ENCODE results near the gene MYD88.
"Not testable (repeated sequence)": the region's sequence is repeated elsewhere in the genome, so short reads cannot be mapped to it uniquely, and the experiment has no call there.

Gene MYD88

DNA sequence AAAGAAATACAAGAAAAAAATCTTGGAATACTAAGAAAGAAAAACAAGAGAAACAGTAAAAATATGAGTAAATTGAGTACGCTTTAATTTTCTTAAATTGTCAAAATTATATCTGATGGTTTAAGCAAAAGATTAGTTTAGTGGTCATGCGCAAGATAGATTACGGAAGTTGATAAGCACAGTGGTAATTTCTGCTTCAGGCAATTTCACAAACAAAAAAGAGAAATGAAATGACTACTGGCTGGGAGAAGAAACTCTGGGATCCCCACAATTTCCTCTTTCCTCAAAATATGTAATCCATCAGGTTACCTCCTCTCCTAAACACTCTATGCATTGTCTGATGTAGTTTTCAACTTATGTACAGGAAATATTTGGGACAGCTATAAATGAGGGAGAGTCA, 9.0 kb downstream of the MYD88 start:
- DNase-seq: no peak

DNA sequence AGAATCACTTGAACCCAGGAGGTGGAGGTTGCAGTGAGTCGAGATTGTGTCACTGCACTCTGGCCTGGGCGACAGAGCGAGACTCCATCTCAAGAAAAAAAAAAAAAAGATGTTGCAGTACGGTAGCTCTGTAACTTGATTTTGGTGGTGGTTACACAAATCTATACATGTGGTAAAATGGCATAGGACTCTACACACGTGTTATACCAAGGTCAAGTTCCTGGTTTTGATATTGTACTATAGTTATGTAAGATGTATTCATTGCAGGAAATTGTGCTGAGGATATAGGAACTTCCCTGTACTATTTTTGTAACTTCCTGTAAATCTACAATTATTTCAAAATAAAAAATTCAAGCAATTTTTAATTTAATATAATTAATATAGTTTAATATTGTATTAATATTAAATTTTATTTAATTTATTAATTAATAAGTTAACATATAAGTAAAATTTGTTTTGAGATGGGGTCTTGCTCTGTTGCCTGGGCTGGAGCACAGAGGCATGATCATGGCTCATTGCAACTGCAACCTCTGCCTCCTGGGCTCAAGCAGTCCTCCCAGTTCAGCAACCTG, 9.9 kb downstream of the MYD88 start:
- no peak for DNase-seq

DNA sequence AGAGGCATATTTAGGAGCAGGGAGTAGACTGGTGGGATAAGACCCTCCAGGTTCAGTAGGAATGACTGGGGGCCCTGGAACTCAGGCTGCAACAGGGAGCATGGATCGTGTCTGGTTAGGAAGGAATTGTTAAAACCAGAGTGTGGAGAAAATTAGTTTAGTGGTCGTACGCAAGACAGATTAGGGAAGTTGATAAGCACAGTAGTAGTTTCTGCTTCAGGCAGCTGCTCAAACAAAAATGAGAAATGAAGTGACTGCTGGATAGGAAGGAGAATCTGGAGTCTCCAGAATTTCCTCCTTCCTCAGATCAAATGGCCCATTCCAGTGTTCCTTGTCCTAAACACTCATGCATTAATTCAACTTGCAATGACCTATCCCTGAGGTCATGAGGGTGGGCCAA, 11.2 kb downstream of the MYD88 start:
- no peak for DNase-seq

DNA sequence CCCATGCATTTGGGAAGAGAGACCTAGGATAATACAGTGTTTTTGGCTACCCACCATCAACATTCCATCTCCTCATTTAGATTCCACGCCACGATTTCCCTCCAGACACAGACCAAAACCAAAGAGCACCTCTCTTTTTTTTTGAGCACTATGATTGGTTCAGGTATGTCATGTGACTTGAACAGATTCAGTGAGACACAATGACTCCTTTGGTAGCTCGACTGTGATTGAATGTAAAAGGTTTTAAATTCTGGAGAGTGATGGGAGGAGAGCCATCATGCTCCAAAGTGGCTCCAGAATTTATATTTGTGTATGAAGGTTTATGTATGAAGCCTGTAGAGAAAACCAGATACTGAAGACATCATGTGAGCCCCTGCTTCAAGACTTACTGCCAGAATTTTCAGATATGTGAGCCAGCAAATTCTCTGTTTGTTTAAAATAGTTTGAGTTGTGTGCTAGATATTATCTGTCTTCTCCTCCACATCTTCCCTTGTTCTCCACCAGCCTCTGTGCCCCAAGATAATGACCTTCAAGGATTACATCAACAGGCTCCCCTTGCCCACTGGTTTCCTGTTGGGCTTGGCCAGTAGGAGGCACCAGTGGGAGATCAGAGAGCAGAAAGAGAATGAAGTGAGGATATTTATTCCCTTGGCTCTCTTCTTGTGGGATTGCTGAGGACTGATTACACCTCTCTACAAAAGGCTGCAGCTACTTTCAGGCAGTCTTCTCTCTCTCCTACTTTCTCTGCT, 12.5 kb downstream of the MYD88 start:
- DNase-seq: no peak

DNA sequence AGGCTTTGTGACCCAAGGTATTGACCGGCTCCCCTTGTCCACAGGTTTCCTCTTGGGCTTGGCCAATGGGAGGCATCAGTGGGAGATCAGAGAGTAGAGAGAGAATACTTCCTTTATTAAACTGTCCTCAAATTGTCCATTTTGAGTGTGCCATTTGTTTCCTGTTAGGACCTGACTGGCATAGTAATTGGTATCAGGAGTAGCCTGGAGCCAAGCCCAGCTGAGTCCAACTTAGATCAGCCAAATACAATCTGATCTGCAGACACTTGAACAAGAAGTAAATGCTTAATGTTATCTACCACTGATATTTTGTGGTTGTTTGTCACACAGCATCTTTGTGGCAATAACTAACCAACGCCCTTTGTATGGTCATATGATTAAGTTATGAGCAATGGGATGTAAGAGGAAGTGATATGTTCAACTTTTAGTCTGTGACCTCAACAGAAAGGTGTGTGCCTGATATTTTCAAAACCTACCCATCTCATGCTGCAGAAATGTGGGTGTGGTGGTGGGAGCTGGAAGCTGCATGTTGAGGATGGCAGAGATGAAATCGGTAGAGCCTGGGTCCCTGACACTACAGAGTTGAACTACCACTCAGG, 13.3 kb downstream of the MYD88 start:
- DNase-seq: no peak

DNA sequence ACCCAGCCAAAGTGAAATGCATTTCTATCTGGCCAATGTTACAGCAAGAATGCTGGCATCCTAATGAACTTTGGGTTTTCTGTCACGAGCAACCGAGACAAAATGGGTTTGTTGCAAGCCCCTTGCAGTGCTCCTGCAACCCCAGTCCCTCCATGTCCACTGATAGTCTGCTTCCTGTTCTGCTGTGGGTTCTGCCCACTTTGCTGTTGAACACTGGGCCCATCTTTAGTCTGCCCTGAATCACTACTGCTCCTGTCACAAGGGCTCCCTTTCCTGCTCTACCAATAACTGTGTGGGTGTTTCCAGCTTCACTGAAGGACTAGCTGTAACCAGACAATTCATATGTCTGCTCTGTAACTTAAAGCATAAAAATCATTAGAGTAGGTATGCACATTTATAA, 14.1 kb downstream of the MYD88 start:
- DNase-seq: no peak

DNA sequence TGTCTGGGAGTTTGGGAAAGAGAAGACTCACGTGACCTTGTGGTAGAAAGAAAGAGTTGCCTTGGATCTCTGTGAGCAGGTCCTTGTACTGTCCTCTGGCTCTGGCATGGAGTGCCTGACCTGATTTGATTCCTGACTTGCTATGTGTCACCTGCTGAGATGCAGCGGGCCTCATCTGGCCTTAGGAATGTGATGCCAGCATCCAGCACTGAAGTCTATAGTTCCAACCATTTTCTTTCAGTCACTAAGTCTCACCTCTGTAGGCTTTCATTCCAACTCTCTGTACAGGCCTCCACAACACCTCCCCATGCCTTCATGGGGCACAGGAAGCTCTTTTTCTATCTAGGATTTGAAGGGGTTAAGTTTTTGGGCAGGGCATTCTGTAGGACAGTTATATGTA, 14.8 kb downstream of the MYD88 start:
- DNase-seq: no peak

DNA sequence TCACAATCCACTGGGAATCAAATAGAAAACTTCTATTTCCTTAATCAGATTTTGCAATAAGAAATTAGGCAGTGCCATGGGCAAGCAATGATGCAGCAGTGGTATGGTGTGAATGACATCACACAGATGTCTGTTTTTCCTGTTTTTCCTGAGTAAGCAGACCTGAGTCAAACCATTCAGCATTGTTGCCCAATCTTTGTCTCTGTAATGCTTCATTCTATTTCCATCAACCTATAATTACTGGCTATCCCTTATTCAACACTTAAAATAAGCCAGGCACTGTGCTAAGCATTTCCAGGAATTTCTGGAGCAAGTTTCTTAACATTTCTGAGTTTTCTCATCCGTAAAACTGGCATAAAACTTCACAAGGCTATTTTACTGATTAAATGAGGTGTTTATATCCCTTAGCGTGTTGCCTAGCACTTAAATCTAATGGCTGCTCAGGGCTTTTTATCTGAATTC, 15.6 kb downstream of the MYD88 start:
- no peak for DNase-seq

DNA sequence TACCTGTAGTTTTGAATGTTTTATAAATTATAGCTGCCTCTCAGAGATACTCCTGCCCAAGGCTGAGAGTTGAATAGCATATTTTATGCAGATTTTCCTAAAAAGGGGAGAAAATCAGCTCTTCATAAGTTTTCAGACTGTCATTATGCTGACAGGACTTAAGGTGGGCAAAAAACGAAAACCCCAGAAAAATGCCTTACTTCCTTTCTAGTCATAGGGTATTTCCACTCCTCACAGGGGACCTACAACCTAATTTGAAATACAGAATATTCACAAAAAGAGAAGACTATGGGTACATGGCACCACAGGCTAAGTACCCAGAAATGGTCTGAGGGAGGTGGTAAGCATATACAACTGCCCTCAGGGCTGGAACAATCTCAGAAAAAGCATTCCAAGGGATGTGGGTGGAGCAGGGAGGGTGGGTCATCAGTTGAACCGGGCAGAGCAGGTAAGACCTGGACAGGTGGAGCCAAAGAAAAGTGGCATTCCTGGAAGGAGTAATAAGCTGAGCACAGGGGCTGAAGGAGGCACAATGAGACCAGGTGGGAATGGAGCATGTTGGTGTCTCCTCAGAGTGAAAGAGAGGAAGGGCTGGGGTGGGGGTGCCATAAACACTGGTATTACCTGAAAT, 16.3 kb downstream of the MYD88 start:
- DNase-seq: no peak

DNA sequence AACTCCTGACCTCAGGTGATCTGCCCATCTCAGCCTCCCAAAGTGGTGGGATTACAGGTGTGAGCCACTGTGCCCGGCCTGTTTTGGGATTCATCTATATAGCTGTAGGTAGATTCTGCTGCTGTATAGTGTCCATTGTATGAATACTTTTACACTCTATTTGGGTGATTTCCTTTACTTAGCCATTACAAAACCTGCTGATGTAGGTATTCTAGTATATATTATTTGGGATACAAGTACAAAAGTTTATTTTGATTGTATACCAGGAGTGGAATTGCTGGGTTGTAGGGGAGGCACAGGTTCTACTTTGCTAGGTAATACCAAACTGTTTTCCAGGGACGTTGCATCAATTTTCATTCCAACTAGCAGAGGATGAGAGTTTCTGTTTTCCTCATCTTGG, 17.4 kb downstream of the MYD88 start:
- no peak for DNase-seq

DNA sequence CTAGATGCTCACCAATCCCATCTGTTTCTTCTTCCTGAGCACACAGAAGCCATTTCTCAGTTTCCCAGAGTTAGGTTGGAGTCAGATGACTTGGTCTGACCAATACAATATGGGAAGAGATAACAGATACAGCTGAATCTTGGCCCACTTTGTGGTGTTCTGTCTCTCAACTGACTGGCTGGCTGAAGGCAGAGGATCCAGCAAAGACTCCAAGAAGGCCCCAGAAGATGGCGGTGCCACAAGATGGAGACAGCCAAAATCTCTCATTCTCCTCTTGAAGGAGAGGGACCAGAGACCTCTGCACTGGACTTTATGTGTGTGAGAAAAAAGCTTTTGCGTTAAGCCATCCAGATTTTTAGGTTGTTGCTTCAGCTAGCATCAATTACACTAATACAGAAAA, 18.7 kb downstream of the MYD88 start:
- DNase-seq: no peak

DNA sequence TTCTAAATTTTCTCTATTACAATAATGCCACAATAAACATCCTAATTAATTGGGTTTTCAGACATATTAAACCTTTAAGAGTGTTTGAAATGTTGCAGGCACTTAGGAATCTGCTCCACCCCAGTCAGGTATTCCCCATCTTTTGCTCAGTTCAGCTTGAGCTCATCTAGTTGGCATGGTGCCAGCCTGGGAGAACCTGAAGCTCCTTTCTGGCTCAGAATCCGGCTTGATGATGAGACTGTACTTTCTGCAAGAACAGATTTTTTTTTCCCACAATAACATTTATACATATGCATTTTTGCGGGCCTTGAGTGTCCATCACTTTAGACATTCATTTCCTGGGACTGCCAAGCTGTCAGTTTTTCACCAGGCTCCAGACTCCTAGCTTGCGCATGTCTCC, 19.1 kb downstream of the MYD88 start:
- no peak for DNase-seq

DNA sequence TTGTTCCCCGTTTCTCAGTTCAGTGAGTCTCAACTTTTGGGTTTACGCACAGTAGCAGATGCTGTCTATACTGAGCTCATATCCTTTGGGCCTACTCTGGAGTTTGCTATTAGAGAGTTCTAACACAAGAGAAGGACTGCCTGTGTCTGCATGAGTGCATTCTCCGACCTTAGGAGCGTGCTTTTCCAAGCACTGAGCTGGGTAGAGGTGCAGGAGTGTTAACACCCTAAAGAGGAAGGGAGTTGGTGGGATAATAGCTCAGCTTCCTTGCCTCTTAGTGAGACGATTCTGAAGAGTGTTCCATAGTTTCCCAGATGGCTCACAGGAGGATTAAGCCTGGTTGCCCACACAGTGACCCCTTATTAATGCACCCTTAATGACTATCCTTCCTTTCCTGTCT, 20.0 kb downstream of the MYD88 start:
- DNase-seq: no peak

DNA sequence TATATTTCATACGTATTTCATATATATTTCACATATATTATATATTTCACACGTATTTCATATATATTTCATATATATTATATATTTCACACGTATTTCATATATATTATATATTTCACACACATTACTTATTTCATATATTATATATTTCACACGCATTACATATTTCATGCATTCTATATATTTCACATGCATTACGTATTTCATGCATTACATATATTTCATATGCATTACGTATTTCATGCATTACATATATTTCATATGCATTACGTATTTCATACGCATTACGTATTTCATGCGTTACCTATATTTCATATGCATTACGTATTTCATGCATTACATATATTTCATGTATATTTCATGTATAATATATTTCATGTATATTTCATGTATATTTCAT, 22.2 kb downstream of the MYD88 start:
- DNase-seq: not testable (repeated sequence)

DNA sequence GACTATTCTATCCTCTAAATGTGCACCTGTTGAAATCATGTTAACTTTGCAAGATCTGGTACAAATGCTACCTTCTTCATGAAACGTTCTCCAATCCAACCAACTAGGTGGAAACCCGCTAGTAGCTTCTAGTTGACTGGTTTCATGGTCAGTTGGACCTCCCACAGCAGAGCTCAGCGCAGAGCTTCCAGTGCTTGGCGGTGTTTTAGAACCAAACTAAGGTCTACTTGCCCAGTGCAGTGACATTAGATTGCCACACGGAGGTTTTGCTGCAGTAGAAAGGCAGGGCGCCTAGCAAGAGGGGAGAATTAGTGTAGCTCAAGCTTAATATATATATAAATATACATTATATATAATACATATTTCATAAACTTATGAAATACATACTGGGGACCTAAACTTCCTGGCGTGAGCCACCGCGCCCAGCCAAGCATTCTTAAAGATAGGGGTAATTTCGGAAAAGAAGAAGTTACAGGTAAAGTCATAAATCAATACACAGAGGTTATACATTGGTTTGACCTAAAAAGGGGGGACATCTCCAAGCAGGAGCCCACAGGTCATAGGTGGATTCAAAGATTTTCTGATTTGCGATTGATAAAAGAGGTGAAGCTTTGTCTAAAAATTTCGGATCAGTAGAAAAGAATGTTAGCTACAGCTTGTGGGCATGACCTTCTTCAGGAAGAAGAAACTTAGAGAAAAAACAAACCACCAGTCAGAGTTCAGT, 24.8 kb downstream of the MYD88 start:
- no peak for DNase-seq

DNA sequence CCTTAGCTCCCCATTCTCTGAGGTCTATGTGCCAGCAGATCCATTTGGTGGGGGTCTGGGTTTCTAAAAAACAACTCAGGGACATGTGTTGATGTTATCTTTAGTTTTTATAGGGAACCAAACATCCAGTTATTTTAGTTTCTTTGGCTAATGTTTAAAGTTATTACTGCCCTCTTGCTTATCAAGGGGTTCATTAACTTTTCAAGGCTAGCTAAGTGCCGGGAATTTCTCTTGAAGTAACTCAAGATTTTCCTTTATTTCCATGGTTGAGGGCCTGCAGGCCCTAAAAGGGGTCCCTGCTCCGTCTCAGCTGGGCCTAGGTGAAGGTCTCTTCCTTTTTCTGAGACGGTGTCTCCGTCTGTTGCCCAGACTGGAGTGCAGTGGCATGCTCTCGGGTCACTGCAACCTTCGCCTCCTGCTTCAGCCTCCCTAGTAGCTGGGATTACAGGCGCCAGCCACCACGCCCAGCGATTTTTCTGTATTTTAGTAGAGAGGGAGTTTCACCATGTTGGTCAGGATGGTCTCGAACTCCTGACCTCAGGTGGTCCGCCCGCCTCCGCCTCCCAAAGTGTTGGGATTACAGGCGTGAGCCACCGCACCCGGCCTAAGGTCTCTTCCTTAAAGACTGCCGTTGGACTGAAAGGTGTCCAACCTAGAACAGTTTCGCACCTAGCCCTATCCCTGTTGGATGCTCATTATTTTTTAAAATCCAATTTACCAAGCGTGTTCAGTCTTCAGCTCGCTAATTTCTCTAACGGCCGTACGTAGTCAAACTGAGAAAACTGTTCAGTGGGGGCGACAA, 25.6 kb downstream of the MYD88 start:
- no peak for DNase-seq

DNA sequence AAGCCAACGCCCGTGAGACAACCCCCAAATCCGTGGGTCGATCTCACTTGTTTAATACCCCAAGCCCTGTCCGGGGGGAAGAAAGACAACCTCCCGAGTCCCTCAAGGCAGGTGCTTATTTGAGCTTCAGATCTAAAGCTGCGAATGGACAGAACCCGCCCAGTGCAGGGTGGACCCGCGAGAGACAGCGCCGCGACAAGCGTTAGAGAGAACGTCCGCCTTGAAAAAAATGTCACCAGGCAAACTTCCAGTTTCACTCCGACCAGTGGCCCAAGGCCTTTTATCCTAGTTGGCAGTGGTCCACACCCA, 26.1 kb downstream of the MYD88 start:
- DNase-seq: no peak

DNA sequence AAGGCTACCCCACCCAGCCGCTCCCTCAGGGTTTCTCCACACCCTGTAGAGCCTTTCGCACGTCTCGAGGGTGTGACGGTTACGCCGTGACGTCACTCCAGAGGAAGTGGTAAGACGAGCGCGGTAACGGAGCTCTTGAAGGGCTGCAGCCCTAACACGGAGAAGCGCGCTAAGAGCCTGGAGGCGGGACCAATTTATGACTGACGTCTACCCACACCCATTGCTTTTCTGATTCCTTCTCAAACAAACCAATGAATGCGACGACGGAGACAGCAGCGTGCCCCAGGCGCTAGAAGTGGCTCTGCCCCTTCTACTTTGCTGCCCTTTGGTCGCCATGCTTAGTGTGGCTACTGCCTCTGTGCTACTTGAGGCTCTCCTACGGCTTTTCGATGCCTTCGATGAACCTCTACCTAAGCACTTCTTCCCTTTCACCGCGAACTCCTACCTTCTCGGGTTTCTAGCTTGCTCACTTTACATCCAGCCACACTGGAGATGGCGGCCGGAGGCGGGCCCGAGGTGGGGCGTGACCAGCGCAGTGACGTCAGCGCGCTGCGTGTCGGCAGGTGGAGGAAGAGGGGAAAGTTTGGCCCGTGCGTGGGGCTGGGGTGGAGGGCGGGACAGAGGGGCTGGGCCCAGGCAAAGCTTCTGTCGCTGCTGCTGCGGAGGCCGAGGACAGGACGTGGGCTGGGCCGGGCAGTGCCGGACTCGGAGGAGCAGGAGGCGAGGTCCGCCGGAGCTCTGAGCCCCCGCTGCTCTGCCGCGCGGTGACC, 26.7 kb downstream of the MYD88 start, which contains the start of gene OXSR1:
Gene OXSR1, plus strand, starts transcription at position 586 of the 770 bp plus-strand sequence. CDS start 340 bp downstream, outside the sequence.
- DNase-seq: peak; percentile 97

DNA sequence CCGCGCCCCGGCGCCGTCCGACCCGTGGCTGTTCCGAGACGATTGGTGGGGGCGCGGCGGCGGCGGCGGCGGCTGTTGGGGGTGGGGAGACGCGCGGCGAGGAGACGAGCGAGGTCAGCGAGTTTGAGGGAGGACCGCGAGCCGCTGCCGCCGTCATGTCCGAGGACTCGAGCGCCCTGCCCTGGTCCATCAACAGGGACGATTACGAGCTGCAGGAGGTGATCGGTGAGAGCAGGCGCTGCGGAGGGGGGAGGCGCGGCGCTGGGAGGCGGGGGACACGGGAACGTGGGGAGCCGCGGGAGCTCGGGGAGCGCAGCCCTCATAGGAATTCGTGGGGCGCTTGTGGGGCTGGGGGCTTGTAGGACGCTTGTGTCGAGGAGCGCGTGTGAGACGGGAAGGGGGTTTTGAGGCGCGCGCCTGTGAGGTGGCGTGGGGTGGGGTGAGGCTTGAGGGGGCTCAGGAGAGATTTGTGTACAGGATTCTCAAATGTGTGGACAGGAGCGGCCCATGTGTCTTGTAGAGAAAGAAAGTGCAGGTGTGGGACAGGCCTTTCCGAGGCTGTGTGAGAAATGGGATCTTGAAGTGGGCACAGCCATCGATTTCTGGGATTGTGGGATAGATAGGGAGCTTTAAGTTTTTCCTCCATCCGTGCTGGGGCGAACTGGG, 27.4 kb downstream of the MYD88 start:
- DNase-seq: no peak

DNA sequence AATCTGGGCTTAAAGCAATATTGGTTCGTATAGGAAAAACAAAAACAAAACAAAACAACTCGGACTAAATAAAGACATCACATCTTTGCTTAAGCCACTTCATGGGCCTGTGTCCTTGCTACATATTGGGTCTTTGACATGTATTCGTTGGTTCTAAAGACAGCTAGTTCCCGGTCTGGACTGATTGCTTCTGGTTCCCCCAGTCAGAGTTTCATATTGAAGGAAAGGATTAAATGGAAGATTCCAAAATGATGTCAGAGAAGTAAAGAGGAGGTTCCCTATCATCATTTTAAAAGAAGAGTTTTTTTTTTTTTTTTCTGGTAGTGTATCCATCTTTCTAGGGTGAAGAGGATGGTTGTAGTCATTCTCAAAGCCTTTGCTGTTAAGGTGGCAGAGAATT, 29.1 kb downstream of the MYD88 start:
- DNase-seq: no peak

Data from stimulated activated CD4-positive, alpha-beta T cell treated with anti-CD3 and anti-CD28 coated beads, Interleukin-1b, Interleukin-23, amount 100 ng/mL, for 48 hours (primary cell).